Ishikawa (cell line): ENCODE data around the gene MAB21L4.
A peak's percentile ranks its signal among the peaks of the same experiment; 100 is the strongest.

Experiments used
- CEBPB ChIP-seq: IDR thresholded peaks from 2 replicates; pipeline ENCODE4 v1.6.1; 2012
- CREB1 ChIP-seq: IDR thresholded peaks from 2 replicates; pipeline ENCODE4 v1.6.1; 2012; ENCODE audit warnings: low read depth
- EGR1 ChIP-seq: IDR thresholded peaks from 2 replicates; pipeline ENCODE4 v1.6.1; 2012
- EP300 ChIP-seq: IDR thresholded peaks from 2 replicates; pipeline ENCODE4 v1.6.1; 2012; ENCODE audit warnings: borderline replicate concordance
- FOXM1 ChIP-seq: IDR thresholded peaks from 2 replicates; pipeline ENCODE4 v1.6.1; 2012; ENCODE audit warnings: low read depth, borderline replicate concordance
- NFIC ChIP-seq: IDR thresholded peaks from 2 replicates; pipeline ENCODE4 v1.6.1; 2012
- RAD21 ChIP-seq: IDR thresholded peaks from 2 replicates; pipeline ENCODE4 v1.6.1; 2012; ENCODE audit warnings: low read depth
- TAF1 ChIP-seq: IDR thresholded peaks from 2 replicates; pipeline ENCODE4 v1.6.1; 2012; ENCODE audit warnings: low read depth, mild to moderate bottlenecking
- TCF12 ChIP-seq: IDR thresholded peaks from 2 replicates; pipeline ENCODE4 v1.6.1; 2012; ENCODE audit warnings: low read depth
- TEAD4 ChIP-seq: IDR thresholded peaks from 2 replicates; pipeline ENCODE4 v1.6.1; 2012
- YY1 ChIP-seq: IDR thresholded peaks from 2 replicates; pipeline ENCODE4 v1.6.1; 2012; ENCODE audit warnings: low read depth
- ZBTB7A ChIP-seq: IDR thresholded peaks from 2 replicates; pipeline ENCODE4 v1.6.1; 2012; ENCODE audit warnings: low read depth
- TF ChIP-seq, protein P1 (sequence below): IDR thresholded peaks from 2 replicates; pipeline ENCODE4 v1.6.1; 2012
- TF ChIP-seq, protein P2 (sequence below): IDR thresholded peaks from 2 replicates; pipeline ENCODE4 v1.6.1; 2012; ENCODE audit warnings: low read depth, mild to moderate bottlenecking
- TF ChIP-seq, protein P3 (sequence below): IDR thresholded peaks from 2 replicates; pipeline ENCODE4 v1.6.1; 2012

MAB21L4 gene

DNA sequence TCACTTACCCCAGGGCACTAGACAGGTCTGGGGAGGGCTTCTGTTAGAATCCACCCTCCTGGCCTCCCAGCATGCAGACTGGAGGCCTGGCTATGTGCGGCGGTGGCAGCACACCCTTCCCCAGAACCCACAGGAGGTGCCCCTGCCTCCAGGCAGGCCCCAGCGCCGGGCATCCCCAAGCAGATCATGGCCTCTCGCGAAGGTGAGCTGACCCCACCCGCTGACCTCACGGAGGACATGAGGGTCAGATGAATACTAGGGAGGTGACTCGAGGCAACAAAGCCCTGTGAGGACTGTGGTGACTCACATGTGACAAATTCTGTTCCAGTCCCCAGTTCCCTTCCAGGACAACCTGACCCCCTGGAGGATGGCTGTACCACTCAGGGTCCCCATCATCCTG, 1.9 kb downstream of the MAB21L4 start:
- TF ChIP-seq ZBTB7A (no peak), CREB1 (no peak), FOXM1 (no peak), YY1 (no peak), EP300 (no peak), EGR1 (no peak), TEAD4 (no peak), NFIC (no peak), RAD21 (no peak), TCF12 (no peak)
- TF ChIP-seq, protein P1, sequence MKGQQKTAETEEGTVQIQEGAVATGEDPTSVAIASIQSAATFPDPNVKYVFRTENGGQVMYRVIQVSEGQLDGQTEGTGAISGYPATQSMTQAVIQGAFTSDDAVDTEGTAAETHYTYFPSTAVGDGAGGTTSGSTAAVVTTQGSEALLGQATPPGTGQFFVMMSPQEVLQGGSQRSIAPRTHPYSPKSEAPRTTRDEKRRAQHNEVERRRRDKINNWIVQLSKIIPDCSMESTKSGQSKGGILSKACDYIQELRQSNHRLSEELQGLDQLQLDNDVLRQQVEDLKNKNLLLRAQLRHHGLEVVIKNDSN: no peak
- TF ChIP-seq, protein P2, sequence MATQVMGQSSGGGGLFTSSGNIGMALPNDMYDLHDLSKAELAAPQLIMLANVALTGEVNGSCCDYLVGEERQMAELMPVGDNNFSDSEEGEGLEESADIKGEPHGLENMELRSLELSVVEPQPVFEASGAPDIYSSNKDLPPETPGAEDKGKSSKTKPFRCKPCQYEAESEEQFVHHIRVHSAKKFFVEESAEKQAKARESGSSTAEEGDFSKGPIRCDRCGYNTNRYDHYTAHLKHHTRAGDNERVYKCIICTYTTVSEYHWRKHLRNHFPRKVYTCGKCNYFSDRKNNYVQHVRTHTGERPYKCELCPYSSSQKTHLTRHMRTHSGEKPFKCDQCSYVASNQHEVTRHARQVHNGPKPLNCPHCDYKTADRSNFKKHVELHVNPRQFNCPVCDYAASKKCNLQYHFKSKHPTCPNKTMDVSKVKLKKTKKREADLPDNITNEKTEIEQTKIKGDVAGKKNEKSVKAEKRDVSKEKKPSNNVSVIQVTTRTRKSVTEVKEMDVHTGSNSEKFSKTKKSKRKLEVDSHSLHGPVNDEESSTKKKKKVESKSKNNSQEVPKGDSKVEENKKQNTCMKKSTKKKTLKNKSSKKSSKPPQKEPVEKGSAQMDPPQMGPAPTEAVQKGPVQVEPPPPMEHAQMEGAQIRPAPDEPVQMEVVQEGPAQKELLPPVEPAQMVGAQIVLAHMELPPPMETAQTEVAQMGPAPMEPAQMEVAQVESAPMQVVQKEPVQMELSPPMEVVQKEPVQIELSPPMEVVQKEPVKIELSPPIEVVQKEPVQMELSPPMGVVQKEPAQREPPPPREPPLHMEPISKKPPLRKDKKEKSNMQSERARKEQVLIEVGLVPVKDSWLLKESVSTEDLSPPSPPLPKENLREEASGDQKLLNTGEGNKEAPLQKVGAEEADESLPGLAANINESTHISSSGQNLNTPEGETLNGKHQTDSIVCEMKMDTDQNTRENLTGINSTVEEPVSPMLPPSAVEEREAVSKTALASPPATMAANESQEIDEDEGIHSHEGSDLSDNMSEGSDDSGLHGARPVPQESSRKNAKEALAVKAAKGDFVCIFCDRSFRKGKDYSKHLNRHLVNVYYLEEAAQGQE: no peak
- TF ChIP-seq, protein P3, sequence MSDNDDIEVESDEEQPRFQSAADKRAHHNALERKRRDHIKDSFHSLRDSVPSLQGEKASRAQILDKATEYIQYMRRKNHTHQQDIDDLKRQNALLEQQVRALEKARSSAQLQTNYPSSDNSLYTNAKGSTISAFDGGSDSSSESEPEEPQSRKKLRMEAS: no peak

DNA sequence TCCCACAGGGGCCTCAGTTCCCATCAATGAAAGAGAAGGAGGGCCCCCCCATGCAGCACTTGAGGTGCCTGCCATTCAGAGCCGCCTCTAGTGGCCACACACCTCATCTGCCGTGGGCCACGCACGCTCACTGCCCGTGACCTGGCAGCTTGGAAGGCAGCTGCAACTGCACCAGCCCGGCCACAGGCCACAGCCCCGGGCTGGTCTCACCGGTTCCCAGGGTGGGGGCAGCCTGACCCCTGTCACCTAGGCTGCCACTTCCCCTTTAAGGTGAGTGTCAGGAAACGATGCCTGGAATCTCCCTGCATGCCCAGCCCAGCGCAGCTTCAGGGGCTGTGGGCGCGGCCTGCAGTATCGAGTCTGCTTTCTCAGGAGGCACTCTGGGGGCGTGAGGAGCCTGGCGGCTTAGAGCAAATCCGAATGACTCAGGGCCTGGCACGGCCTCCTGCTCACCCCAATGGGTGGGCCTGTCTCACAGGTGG, 2.6 kb downstream of the MAB21L4 start:
- no peak for TF ChIP-seq TAF1
- TF ChIP-seq, protein P3: peak; percentile 48; the same call in 1 of the 2 replicates
- TF ChIP-seq TEAD4: peak; percentile 82
- no peak for TF ChIP-seq CREB1
- TF ChIP-seq EP300: peak; percentile 54
- TF ChIP-seq ZBTB7A: peak; percentile 60
- peak; percentile 74 for TF ChIP-seq TCF12
- TF ChIP-seq EGR1: peak; percentile 45; the same call in 1 of the 2 replicates

DNA sequence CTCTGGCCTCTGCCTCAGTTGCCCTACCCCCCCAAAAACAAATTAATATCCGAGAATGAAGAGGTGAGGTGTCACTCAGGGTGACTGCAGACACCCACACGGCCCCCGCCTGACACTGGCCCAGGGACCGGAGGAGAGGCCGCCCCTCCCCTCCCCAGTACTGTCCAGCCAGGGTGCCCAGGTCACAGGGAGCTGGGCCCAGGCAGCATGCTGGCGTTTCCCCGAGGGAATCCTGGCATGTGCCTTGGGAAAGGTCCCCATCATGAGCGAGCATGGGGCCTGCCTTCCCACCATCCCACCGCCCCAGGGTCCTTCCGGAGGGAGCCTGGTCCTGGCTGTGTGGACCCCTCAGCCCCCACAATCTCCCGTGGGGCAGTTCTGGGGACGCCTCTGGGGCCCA, 3.0 kb downstream of the MAB21L4 start:
- TF ChIP-seq TAF1 (no peak), CREB1 (no peak), RAD21 (no peak), TCF12 (no peak), EGR1 (no peak), ZBTB7A (no peak)
- TF ChIP-seq, protein P1: no peak
- TF ChIP-seq, protein P3: no peak

DNA sequence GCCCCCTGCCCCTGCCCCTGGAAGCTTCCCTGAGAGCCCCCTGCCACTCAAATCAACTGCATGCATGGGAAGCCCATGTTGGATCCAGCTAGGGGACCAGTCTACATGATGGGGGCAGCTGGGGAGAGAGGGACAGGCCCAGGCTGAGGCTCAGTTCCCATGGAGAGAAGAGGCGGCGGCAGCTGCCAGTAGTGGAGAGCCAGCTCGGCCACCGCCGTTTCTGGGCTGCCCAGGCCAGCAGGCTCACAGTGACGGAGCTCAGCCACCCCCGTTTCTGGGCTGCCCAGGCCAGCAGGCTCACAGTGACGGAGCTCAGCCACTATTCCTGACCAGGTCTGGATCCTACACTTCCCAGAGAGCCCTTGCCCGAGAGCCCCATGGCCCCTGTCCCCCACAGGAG, 3.6 kb downstream of the MAB21L4 start:
- TF ChIP-seq TAF1 (no peak), ZBTB7A (no peak), RAD21 (no peak), EGR1 (no peak), CEBPB (no peak), CREB1 (no peak), EP300 (no peak), NFIC (no peak)
- TF ChIP-seq, protein P1: no peak
- TF ChIP-seq, protein P3: no peak
- TF ChIP-seq, protein P2: no peak

DNA sequence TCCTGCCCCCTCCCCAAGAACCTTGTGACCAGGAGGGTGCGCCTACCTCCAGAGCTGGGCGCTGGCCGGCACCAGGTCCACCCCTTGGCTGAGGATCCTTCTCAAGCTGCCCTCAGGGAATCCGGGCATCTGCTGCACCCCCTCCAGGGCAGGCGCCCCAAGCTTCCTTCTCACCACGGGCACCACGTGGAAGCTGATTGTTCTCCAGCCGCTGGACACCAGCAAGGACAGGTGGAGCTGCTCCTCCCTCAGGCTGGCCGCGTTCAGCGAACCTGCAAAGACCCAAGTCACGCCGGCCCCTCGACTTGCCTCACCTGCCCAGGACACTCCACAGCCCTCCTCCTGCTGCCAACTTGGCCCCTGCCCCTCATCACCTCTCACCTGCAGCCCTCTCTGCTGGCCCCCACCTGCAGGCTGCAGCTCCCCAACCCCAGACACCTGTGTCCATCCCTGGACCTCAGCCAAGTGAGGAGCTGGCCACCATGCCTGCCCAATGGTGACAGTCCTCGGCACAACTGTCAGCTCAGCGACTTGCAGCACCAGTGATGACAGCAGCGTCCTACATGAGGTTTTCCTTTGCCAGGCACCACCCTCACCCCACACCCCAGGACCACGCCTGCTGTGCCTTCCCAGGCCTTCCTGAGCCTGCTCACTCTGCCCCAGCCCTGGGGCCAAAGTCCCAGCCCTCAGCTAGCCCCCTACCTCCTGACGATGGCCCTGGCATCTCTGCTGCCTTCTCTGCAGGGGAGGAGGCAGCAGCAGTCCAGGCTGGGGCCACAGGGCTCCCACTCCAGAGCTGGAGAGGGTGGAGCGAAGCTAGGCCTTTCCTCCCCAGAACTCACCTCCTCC, 4.2 kb downstream of the MAB21L4 start:
- TF ChIP-seq NFIC: peak; percentile 16; the same call in 1 of the 2 replicates
- TF ChIP-seq EGR1: no peak
